Lower lobe of right lung (tissue), 2 donors: ENCODE data around the gene PRKCH. TPM values are rescaled to one million over a fixed set of nuclear protein-coding genes. Genes with fewer than 3 reads are reported as not detected.

Source experiments
- ATAC-seq, 2 donors: fragments of 200-7000 bp; cut with Tn5 transposase; one replicate each; pipeline ENCODE4 v1.9.1; 2020 to 2022; ENCODE audit warnings: mild to moderate bottlenecking in 2 of 2, moderate library complexity in 2 of 2
- DNase-seq: peaks from one replicate; pipeline ENCODE4 v3.0.0-alpha.2; 2020
- H3K27ac ChIP-seq: fragments of 200-600 bp; one replicate; pipeline ENCODE4 v1.8.0; 2022
- H3K27me3 ChIP-seq: fragments of 200-600 bp; one replicate; pipeline ENCODE4 v1.8.0; 2022; ENCODE audit warnings: low read depth
- H3K36me3 ChIP-seq: fragments of 200-600 bp; one replicate; pipeline ENCODE4 v1.8.0; 2022; ENCODE audit warnings: mild to moderate bottlenecking
- H3K4me1 ChIP-seq: fragments of 200-600 bp; one replicate; pipeline ENCODE4 v1.8.0; 2022
- H3K4me3 ChIP-seq: fragments of 200-600 bp; one replicate; pipeline ENCODE4 v1.8.0; 2022; ENCODE audit warnings: mild to moderate bottlenecking
- H3K9me3 ChIP-seq: fragments of 200-600 bp; one replicate; pipeline ENCODE4 v1.8.0; 2022
- CTCF ChIP-seq: fragments of 200-600 bp; IDR thresholded peaks from one replicate; pipeline ENCODE4 v1.8.0; 2022; ENCODE audit warnings: antibody characterized with exemption, mild to moderate bottlenecking
- intact Hi-C: fragments of 100-400 bp; cut with DNase I; formaldehyde crosslinking; loops from one replicate; pipeline ENCODE4 v1.11.0; 2022
- total RNA-seq: library from RNA; stranded (reverse); fragmentation: NEBNext Ultra II Directional; extraction: Animal tissue kit (Norgen Biotek cat#: 25700); gene quantifications from one replicate; pipeline ENCODE4 v1.2.1, GENCODE V29; 2021
- donor health status: DM: no; HTN: yes; CAD: no; lungs with severe emphysema.

The PRKCH gene
- total RNA-seq, 1 donor from 2014 or later = 60.9 TPM

DNA sequence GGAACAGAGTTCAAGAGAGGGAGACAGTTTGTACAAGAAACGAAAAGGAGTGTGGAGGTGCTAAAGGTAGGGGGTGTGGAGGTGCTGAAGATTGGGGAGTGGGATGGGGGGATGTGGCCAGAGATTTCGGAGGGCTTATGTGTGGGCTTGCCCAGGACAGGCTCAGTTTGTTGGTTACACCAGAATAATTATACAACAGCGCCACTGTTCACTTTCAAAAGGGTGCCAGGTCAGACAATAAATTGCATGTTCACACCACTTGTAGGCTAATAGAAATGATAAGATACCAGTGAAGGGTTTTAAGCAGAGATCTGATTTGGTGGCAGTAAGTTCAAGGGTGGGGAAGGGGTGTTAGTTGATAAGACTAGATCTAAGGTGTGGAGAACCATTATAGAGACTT, 75.3 kb downstream of the PRKCH start:
- Histone ChIP-seq H3K27me3 (no peaks in the 10 kb centered on the region), H3K36me3 (no peaks in the 10 kb centered on the region), H3K9me3 (no peaks in the 10 kb centered on the region), H3K4me3 (no peak overlapping the region), H3K4me1 (peaks cover 3% of the 10 kb centered on the region), H3K27ac (no peak overlapping the region)
- TF ChIP-seq CTCF = no peak
- intact Hi-C loops = no loop called here
- ATAC-seq (no peak), DNase-seq (no peak)

- no peak overlapping the region for H3K27ac ChIP-seq
- ATAC-seq (no peak), DNase-seq (no peak)
- no peaks in the 10 kb centered on the region for H3K9me3 ChIP-seq
- intact Hi-C loops = no loop called here
- H3K36me3 ChIP-seq = no peaks in the 10 kb centered on the region
- H3K4me1 ChIP-seq = peaks cover 3% of the 10 kb centered on the region
- no peak for TF ChIP-seq CTCF
- H3K27me3 ChIP-seq = no peaks in the 10 kb centered on the region
- no peak overlapping the region for H3K4me3 ChIP-seq
Observed at GRCh38 chr14:61397615-61398014, 76.2 kb downstream of the PRKCH start.

- ATAC-seq (no peak), DNase-seq (no peak)
- TF ChIP-seq CTCF = no peak
- Histone ChIP-seq H3K4me3 (no peak overlapping the region), H3K4me1 (peaks cover 9% of the 10 kb centered on the region), H3K27ac (no peak overlapping the region), H3K9me3 (no peaks in the 10 kb centered on the region), H3K27me3 (no peaks in the 10 kb centered on the region), H3K36me3 (no peaks in the 10 kb centered on the region)
- intact Hi-C loops = no loop called here
Observed at GRCh38 chr14:61398221-61398620, 76.8 kb downstream of the PRKCH start.

- DNase-seq (no peak), ATAC-seq (no peak)
- Histone ChIP-seq H3K27me3 (no peaks in the 10 kb centered on the region), H3K27ac (no peak overlapping the region), H3K36me3 (no peaks in the 10 kb centered on the region), H3K9me3 (no peaks in the 10 kb centered on the region), H3K4me3 (no peak overlapping the region), H3K4me1 (peaks cover 20% of the 10 kb centered on the region)
- TF ChIP-seq CTCF = no peak
- intact Hi-C loops = no loop called here
Observed at GRCh38 chr14:61399365-61399764, 78.0 kb downstream of the PRKCH start.

DNA sequence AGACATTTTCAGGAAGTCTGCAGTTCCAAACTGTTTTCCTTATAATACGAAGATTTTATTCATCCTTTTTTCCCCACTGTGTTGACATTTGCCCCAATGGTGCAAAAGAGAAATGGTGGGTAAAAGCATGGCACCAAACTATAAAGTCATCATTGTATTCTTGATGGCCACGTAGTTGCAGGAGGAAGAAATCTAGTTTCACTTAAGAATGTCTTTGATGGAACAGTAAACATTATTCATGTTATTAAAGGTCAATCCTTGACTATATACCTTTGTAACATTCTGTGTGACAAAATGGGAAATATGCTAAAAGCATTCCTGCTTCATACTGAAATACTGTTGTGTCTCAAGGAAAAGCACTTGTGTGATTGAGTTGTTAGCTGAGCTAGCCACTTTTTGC, 80.1 kb downstream of the PRKCH start:
- Histone ChIP-seq H3K27me3 (no peaks in the 10 kb centered on the region), H3K4me3 (no peak overlapping the region), H3K27ac (no peak overlapping the region), H3K36me3 (no peaks in the 10 kb centered on the region), H3K9me3 (no peaks in the 10 kb centered on the region), H3K4me1 (peaks cover 38% of the 10 kb centered on the region)
- DNase-seq (no peak), ATAC-seq (no peak)
- TF ChIP-seq CTCF = no peak
- intact Hi-C loops = no loop called here

GRCh38 chr14:61403411-61403810, 82.0 kb downstream of the PRKCH start:
- no peak for TF ChIP-seq CTCF
- peaks cover 48% of the 10 kb centered on the region for H3K4me1 ChIP-seq

More at GRCh38 chr14:61403411-61403810, 82.0 kb downstream of the PRKCH start:
- no peak for DNase-seq
- Histone ChIP-seq H3K27me3 (no peaks in the 10 kb centered on the region), H3K4me3 (no peak overlapping the region), H3K36me3 (no peaks in the 10 kb centered on the region), H3K9me3 (no peaks in the 10 kb centered on the region), H3K27ac (no peak overlapping the region)
- ATAC-seq = no peak
- intact Hi-C loops = no loop called here
